22Rv1 (cell line): ENCODE measurements around the gene ZFP36L2.

Experiments used
- CTCF ChIP-seq: fragments of 450-650 bp; IDR thresholded peaks from 2 replicates; pipeline ENCODE4 v1.5.1; 2017; ENCODE audit warnings: mild to moderate bottlenecking
- ZFX ChIP-seq: fragments of 450-650 bp; IDR thresholded peaks from 2 replicates; pipeline ENCODE4 v1.6.1; 2017; ENCODE audit warnings: antibody characterized with exemption, borderline replicate concordance

GRCh38 chr2:43206602-43207001 is 19.8 kb downstream of the ZFP36L2 start:
- TF ChIP-seq CTCF: no peak
- TF ChIP-seq ZFX: no peak
